K562 (cell line): ENCODE results near the gene CSF3. TPM values are rescaled to one million over a fixed set of nuclear protein-coding genes. Genes with fewer than 3 reads are reported as not detected.

ENCODE experiments used
- CHD7 ChIP-seq: fragments of 200-600 bp; sonication (generic); IDR thresholded peaks from one replicate; pipeline ENCODE4 v1.6.1; 2012; ENCODE audit warnings: mild to moderate bottlenecking, low read depth, low read length, inconsistent platforms
- JUNB ChIP-seq: fragments of 450-650 bp; formaldehyde crosslinking; conservative IDR thresholded peaks from 2 replicates; pipeline ENCODE4 v1.4.0; 2020; ENCODE audit warnings: mild to moderate bottlenecking
- ZBTB40 ChIP-seq, 2 experiments: fragments of 450-650 bp in 1 of 2; sonication (generic) in 1 of 2; formaldehyde crosslinking in 1 of 2; IDR thresholded peaks; 2 replicates each; pipeline versions ENCODE4 v1.7.1 to v1.9.0; 2016 to 2022; ENCODE audit warnings: inconsistent platforms in 1 of 2, mild to moderate bottlenecking in 1 of 2, missing genetic modification reagents in 1 of 2
- polyA plus RNA-seq, 8 experiments: library from polyadenylated mRNA; depleted of rRNA in 4 of 8; stranded (reverse) in 5 of 8; unstranded in 3 of 8; fragments of >200 nt; fragmentation: Nextera tagmentation in 2 of 8; fragmentation: Illumina TruSeq in 1 of 8; extraction: Ambion mirVana in 2 of 8; extraction: Trizol in 1 of 8; gene quantifications; 2 replicates each; pipeline versions ENCODE4 v1.2.1 to v1.2.3, GENCODE V29; 2011 to 2014; ENCODE audit warnings: inconsistent platforms in 1 of 8, missing spikeins in 1 of 8
- total RNA-seq, 7 experiments: library from RNA; depleted of rRNA in 6 of 7; stranded (reverse); fragments of >200 nt in 6 of 7; fragmentation: Illumina TruSeq in 2 of 7; extraction: Trizol in 2 of 7; gene quantifications; 2 replicates each; pipeline versions ENCODE4 v1.2.1 to v1.2.3, GENCODE V29; 2011 to 2021; ENCODE audit warnings: low replicate concordance in 1 of 7

CSF3 gene
- total and polyA plus RNA-seq, 9 of the 15 experiments (the other 6 are each of a cell fraction or from before 2014, with no cell fraction given): 0.19 TPM; not detected in 8

- TF ChIP-seq CHD7: no peak
- TF ChIP-seq ZBTB40 (IDR thresholded peaks at IDR 0.05): peak; percentile 36; the same call in 1 of the 2 replicates
- TF ChIP-seq ZBTB40 (CRISPR knock-in tag; IDR thresholded peaks at IDR 0.05): no peak
- TF ChIP-seq JUNB (CRISPR knock-in tag): no peak
Observed at GRCh38 chr17:39979893-39980350, 35.3 kb upstream of the CSF3 start (continued).
